Measurements from ENCODE around the gene ZNF317.

GRCh38 chr19:9109959-9110358, 30.2 kb upstream of the ZNF317 start:
- TF ChIP-seq CTCF (conservative IDR thresholded peaks at IDR 0.05; ENCODE audit: low read length) (no peak), EZH2phosphoT487 (IDR thresholded peaks at IDR 0.05; ENCODE audit: borderline replicate concordance, low read depth, low read length) (no peak)
